ENCODE results near the gene PRKG1. TPM values are rescaled to one million over a fixed set of nuclear protein-coding genes. Genes with fewer than 3 reads are reported as not detected.

Gene PRKG1
- total and polyA plus RNA-seq, 4 donors, result 0.46 to 5.1 (median 1.5) TPM

DNA sequence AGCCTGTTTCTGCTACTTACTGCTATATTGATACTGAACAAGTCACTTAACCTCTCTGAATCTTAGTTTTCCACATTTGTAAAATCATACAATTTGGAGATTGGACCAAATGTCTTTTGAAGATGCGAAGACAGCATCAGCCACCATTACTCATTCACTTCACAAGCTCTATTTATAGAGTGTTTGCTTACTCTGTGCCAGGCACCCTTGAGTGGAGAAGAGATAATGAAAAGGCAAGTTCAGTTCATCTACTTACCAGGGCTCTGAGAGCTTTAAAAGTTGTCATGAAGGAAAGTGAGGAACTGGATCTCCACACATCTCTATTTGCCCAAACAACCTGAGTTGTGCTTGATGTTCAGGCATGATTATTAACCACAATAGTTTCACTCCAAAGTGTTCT lies 347.6 kb downstream of the PRKG1 start:
- Histone ChIP-seq H3K27me3 (ENCODE audit: control insufficient read depth in 4 of 4, insufficient read depth in 4 of 4, low read length in 3 of 4) (peaks cover 0 to 2% (median 0%) of the 10 kb centered on the region in 4 donors), H3K36me3 (ENCODE audit: control insufficient read depth in 4 of 4, insufficient read depth in 3 of 4, low read depth in 1 of 4, low read length in 3 of 4) (no peaks in the 10 kb centered on the region), H3K9ac (ENCODE audit: low read depth in 1 of 2, low read length in 2 of 2) (no peak overlapping the region), H3K4me3 (ENCODE audit: low read depth in 1 of 3, low read length in 3 of 3) (no peak overlapping the region), H3K27ac (ENCODE audit: low read depth in 1 of 2, low read length in 2 of 2) (no peak overlapping the region), H3K9me3 (ENCODE audit: control insufficient read depth in 4 of 4, low read length in 3 of 4) (no peaks in the 10 kb centered on the region), H3K4me1 (ENCODE audit: control insufficient read depth in 4 of 4, insufficient read depth in 4 of 4, low read length in 3 of 4) (no peaks in the 10 kb centered on the region)
- no peak for TF ChIP-seq RAD21 (IDR thresholded peaks at IDR 0.05)
- no peak for DNase-seq (ENCODE audit: low spot score)
- 83% methylated on average over 1 of the region's 1 CpG for WGBS

DNA sequence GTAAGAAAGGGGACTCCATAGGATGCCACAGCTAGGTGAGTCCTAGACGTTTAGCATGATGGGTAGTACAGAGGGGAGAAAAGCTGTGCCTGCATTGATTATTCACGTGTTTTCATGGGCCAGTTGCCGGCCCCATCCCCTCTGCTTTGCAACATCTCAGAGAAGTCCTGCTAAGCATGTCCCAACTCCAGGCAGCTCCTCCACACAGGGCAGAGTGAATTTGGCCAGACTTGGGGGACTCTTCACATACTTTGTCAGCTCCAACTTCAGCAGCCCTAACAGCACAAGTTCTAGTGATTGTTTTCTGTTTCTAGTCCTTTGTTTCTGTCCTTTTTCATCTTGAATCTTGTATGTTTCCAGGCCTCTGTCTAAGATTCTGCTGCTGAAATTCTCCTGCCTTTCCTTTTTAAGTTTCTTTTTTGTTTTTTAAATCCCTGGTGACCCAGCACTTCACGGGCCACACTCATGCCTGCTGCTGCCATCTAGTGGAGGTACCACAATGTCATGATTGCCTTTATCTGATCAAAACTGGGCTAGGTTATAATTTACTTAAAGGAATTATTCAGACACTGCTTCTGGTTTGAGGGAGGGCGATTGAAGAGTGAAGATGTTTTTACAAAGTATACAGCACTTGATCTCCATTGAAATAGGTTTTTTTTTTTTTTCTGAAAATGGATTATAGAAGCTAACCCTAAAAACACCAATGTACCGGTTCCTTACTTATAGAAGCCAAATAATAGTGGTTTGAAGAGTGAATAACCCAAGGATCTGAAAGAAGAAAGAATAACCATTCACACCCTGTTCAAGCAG lies 348.2 kb downstream of the PRKG1 start:
- H3K4me1 ChIP-seq (ENCODE audit: control insufficient read depth in 4 of 4, insufficient read depth in 4 of 4, low read length in 3 of 4), result no peaks in the 10 kb centered on the region
- no peaks in the 10 kb centered on the region for H3K9me3 ChIP-seq (ENCODE audit: control insufficient read depth in 4 of 4, low read length in 3 of 4)
- peak; percentile 42 for DNase-seq (ENCODE audit: low spot score)
- peaks cover 0 to 2% (median 0%) of the 10 kb centered on the region in 4 donors for H3K27me3 ChIP-seq (ENCODE audit: control insufficient read depth in 4 of 4, insufficient read depth in 4 of 4, low read length in 3 of 4)
- no peaks in the 10 kb centered on the region for H3K36me3 ChIP-seq (ENCODE audit: control insufficient read depth in 4 of 4, insufficient read depth in 3 of 4, low read depth in 1 of 4, low read length in 3 of 4)
- no peak overlapping the region for H3K9ac ChIP-seq (ENCODE audit: low read depth in 1 of 2, low read length in 2 of 2)
- TF ChIP-seq, protein P1, sequence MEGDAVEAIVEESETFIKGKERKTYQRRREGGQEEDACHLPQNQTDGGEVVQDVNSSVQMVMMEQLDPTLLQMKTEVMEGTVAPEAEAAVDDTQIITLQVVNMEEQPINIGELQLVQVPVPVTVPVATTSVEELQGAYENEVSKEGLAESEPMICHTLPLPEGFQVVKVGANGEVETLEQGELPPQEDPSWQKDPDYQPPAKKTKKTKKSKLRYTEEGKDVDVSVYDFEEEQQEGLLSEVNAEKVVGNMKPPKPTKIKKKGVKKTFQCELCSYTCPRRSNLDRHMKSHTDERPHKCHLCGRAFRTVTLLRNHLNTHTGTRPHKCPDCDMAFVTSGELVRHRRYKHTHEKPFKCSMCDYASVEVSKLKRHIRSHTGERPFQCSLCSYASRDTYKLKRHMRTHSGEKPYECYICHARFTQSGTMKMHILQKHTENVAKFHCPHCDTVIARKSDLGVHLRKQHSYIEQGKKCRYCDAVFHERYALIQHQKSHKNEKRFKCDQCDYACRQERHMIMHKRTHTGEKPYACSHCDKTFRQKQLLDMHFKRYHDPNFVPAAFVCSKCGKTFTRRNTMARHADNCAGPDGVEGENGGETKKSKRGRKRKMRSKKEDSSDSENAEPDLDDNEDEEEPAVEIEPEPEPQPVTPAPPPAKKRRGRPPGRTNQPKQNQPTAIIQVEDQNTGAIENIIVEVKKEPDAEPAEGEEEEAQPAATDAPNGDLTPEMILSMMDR (IDR thresholded peaks at IDR 0.05; ENCODE audit: low read depth, low read length, missing input control), result peak; percentile 62
- TF ChIP-seq HNF4A (conservative IDR thresholded peaks at IDR 0.05), result no peak
- TF ChIP-seq JUND (IDR thresholded peaks at IDR 0.05), result no peak
- TF ChIP-seq RAD21 (IDR thresholded peaks at IDR 0.05), result peak; percentile 78 to 85
- H3K27ac ChIP-seq (ENCODE audit: low read depth in 1 of 2, low read length in 2 of 2), result no peak overlapping the region
- H3K4me3 ChIP-seq (ENCODE audit: low read depth in 1 of 3, low read length in 3 of 3), result no peak overlapping the region
- 63% methylated on average over 6 of the region's 6 CpGs for WGBS

DNA sequence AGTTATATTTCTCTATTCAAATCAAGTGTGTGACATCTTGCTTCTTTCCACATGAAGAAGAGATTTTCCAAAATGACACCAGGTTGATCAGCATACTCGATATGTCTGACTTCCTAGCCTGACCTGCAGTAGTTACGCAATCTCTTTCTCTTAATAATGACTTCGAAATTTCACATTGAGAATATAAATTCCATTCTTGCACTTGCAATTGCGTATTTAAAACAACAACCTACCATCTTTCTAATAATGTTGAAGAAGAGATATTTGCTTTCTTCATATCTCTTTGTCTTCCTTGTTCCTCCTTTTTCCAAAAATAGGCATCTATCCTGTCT lies 348.8 kb downstream of the PRKG1 start:
- Histone ChIP-seq H3K36me3 (ENCODE audit: control insufficient read depth in 4 of 4, insufficient read depth in 3 of 4, low read depth in 1 of 4, low read length in 3 of 4) (no peaks in the 10 kb centered on the region), H3K27me3 (ENCODE audit: control insufficient read depth in 4 of 4, insufficient read depth in 4 of 4, low read length in 3 of 4) (peaks cover 0 to 2% (median 0%) of the 10 kb centered on the region in 4 donors), H3K4me1 (ENCODE audit: control insufficient read depth in 4 of 4, insufficient read depth in 4 of 4, low read length in 3 of 4) (no peaks in the 10 kb centered on the region), H3K27ac (ENCODE audit: low read depth in 1 of 2, low read length in 2 of 2) (no peak overlapping the region), H3K9me3 (ENCODE audit: control insufficient read depth in 4 of 4, low read length in 3 of 4) (no peaks in the 10 kb centered on the region), H3K9ac (ENCODE audit: low read depth in 1 of 2, low read length in 2 of 2) (no peak overlapping the region), H3K4me3 (ENCODE audit: low read depth in 1 of 3, low read length in 3 of 3) (no peak overlapping the region)
- 50% methylated on average over 4 of the region's 4 CpGs for WGBS
- DNase-seq (ENCODE audit: low spot score), result no peak
- TF ChIP-seq FOXA2 (IDR thresholded peaks at IDR 0.05), result no peak
- TF ChIP-seq REST (IDR thresholded peaks at IDR 0.05), result no peak
- TF ChIP-seq FOXA1 (IDR thresholded peaks at IDR 0.05), result no peak
- no peak for TF ChIP-seq TAF1 (conservative IDR thresholded peaks at IDR 0.05)
- TF ChIP-seq, protein P2, sequence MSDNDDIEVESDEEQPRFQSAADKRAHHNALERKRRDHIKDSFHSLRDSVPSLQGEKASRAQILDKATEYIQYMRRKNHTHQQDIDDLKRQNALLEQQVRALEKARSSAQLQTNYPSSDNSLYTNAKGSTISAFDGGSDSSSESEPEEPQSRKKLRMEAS (IDR thresholded peaks at IDR 0.05), result no peak
